ENCODE data around the gene SLC22A23. TPM values are rescaled to one million over a fixed set of nuclear protein-coding genes. Genes with fewer than 3 reads are reported as not detected.

The SLC22A23 gene
- total RNA-seq, 4 donors from 2014 or later, result 7.1 to 9.6 (median 8.2) TPM

- Histone ChIP-seq H3K27ac (no peak overlapping the region), H3K27me3 (no peaks in the 10 kb centered on the region), H3K9me3 (peaks cover 0 to 3% (median 0%) of the 10 kb centered on the region in 4 donors), H3K4me3 (no peak overlapping the region), H3K36me3 (no peaks in the 10 kb centered on the region), H3K4me1 (no peaks in the 10 kb centered on the region)
- TF ChIP-seq POLR2A (IDR thresholded peaks at IDR 0.05), result no peak
- TF ChIP-seq EP300 (IDR thresholded peaks at IDR 0.05), result no peak
- TF ChIP-seq, protein P1, sequence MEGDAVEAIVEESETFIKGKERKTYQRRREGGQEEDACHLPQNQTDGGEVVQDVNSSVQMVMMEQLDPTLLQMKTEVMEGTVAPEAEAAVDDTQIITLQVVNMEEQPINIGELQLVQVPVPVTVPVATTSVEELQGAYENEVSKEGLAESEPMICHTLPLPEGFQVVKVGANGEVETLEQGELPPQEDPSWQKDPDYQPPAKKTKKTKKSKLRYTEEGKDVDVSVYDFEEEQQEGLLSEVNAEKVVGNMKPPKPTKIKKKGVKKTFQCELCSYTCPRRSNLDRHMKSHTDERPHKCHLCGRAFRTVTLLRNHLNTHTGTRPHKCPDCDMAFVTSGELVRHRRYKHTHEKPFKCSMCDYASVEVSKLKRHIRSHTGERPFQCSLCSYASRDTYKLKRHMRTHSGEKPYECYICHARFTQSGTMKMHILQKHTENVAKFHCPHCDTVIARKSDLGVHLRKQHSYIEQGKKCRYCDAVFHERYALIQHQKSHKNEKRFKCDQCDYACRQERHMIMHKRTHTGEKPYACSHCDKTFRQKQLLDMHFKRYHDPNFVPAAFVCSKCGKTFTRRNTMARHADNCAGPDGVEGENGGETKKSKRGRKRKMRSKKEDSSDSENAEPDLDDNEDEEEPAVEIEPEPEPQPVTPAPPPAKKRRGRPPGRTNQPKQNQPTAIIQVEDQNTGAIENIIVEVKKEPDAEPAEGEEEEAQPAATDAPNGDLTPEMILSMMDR (IDR thresholded peaks at IDR 0.05), result no peak
- no peak for DNase-seq (ENCODE audit: low spot score in 2 of 2)
- 90 to 94% methylated on average over 7 of the region's 7 CpGs for WGBS, 2 donors
These were observed 37.7 kb upstream of the SLC22A23 start for GRCh38 chr6:3494391-3495100.

DNA sequence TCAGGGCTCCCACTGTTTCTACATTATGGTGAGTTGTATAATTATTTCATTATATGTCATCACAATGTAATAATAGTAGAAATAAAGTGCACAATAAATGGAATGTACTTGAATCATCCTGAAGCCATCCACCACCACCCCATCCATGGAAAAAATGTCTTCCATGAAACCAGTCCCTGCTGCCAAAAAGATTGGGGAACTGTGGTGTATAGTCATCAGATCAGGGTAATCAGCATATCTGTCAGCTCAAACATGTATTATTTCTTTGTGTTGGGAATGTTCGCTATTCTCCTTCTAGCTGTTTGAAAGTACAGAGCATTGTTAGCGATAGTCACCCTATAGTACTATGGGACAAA lies 33.8 kb upstream of the SLC22A23 start:
- Histone ChIP-seq H3K27me3 (no peaks in the 10 kb centered on the region), H3K36me3 (no peaks in the 10 kb centered on the region), H3K4me1 (no peaks in the 10 kb centered on the region), H3K9me3 (peaks cover 0 to 3% (median 0%) of the 10 kb centered on the region in 4 donors), H3K27ac (no peak overlapping the region), H3K4me3 (no peak overlapping the region)
- 94 to 99% methylated on average over 2 of the region's 2 CpGs for WGBS, 2 donors
- DNase-seq (ENCODE audit: low spot score in 2 of 2), result no peak
- no peak for TF ChIP-seq EP300 (IDR thresholded peaks at IDR 0.05)
- no peak for TF ChIP-seq POLR2A (IDR thresholded peaks at IDR 0.05)
- TF ChIP-seq, protein P1 (IDR thresholded peaks at IDR 0.05), result no peak

- 84 to 88% methylated on average over 12 of the region's 12 CpGs for WGBS, 2 donors
- no peak for DNase-seq (ENCODE audit: low spot score in 2 of 2)
- no peak for TF ChIP-seq EP300 (IDR thresholded peaks at IDR 0.05)
- TF ChIP-seq, protein P1 (IDR thresholded peaks at IDR 0.05), result no peak
- TF ChIP-seq POLR2A (IDR thresholded peaks at IDR 0.05), result no peak
- Histone ChIP-seq H3K4me3 (no peak overlapping the region), H3K4me1 (no peaks in the 10 kb centered on the region), H3K27me3 (no peaks in the 10 kb centered on the region), H3K36me3 (no peaks in the 10 kb centered on the region), H3K9me3 (peaks cover 0 to under 1% (median 0%) of the 10 kb centered on the region in 4 donors), H3K27ac (no peak overlapping the region)
These were observed 33.2 kb upstream of the SLC22A23 start for GRCh38 chr6:3489961-3490624.

GRCh38 chr6:3489027-3489757 lies 32.3 kb upstream of the SLC22A23 start:
- no peak for DNase-seq (ENCODE audit: low spot score in 2 of 2)
- Histone ChIP-seq H3K27me3 (no peaks in the 10 kb centered on the region), H3K36me3 (no peaks in the 10 kb centered on the region), H3K4me1 (no peaks in the 10 kb centered on the region), H3K9me3 (no peaks in the 10 kb centered on the region), H3K4me3 (no peak overlapping the region), H3K27ac (no peak overlapping the region)
- TF ChIP-seq EP300 (IDR thresholded peaks at IDR 0.05) (no peak), POLR2A (IDR thresholded peaks at IDR 0.05) (no peak)
- TF ChIP-seq, protein P1 (IDR thresholded peaks at IDR 0.05), result no peak
- WGBS, 2 donors, result 44 to 50% methylated on average over 7 of the region's 7 CpGs

DNA sequence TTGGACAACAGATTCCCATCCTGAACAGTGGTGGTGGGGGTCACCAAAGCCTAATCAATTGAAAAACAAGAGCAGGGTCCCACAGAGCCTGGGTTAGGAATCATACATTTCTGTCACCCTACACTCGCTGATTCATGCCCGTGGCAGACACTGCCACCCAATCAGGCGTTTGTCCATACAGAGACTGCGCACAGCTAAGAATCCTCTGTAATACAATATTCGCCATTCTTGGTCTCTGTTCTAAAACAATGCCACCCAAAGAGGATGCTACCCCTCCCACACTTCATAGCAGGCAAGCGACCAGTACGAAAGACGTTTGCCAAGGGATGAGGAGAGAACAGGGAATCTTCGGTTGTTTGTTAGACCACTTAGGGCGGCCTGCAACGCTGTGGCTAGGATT lies 28.1 kb upstream of the SLC22A23 start:
- Histone ChIP-seq H3K4me3 (no peak overlapping the region), H3K27me3 (peaks cover 0 to 9% of the 10 kb centered on the region in 2 donors), H3K36me3 (no peaks in the 10 kb centered on the region), H3K9me3 (peaks cover 0 to 7% (median 2%) of the 10 kb centered on the region in 4 donors), H3K4me1 (no peaks in the 10 kb centered on the region), H3K27ac (no peak overlapping the region)
- no peak for TF ChIP-seq POLR2A (IDR thresholded peaks at IDR 0.05)
- TF ChIP-seq, protein P1 (IDR thresholded peaks at IDR 0.05), result no peak
- no peak for TF ChIP-seq EP300 (IDR thresholded peaks at IDR 0.05)
- WGBS, 2 donors, result 81 to 87% methylated on average over 11 of the region's 11 CpGs
- no peak for DNase-seq (ENCODE audit: low spot score in 2 of 2)
